H1 (cell line): ENCODE measurements around the gene CCNY.

Source experiments
- CHD1 ChIP-seq: IDR thresholded peaks from 2 replicates; pipeline ENCODE4 v1.6.1; 2012; ENCODE audit warnings: low read depth, low read length, improper control_type of control experiment
- CTCF ChIP-seq, 3 experiments: IDR thresholded peaks; 1 replicate in 2 of 3; 2 replicates in 1 of 3; pipeline versions ENCODE4 v1.5.1 to v1.6.1; 2011; ENCODE audit warnings: low read length in 3 of 3, mild to moderate bottlenecking in 3 of 3, inconsistent platforms in 2 of 3, low read depth in 1 of 3, moderate library complexity in 1 of 3; ENCODE audit not compliant: insufficient read depth in 1 of 3; ENCODE audit errors: control extremely low read depth in 1 of 3
- EP300 ChIP-seq, 2 experiments: IDR thresholded peaks; 1 replicate in 1 of 2; 2 replicates in 1 of 2; pipeline ENCODE4 v1.6.1; 2011 to 2012; ENCODE audit warnings: low read depth in 2 of 2, low read length in 2 of 2, mild to moderate bottlenecking in 2 of 2, borderline replicate concordance in 1 of 2, inconsistent platforms in 1 of 2, moderate library complexity in 1 of 2
- EZH2 ChIP-seq: fragments of 200-600 bp; sonication (generic); IDR thresholded peaks from 2 replicates; pipeline ENCODE4 v1.7.1; 2012; ENCODE audit warnings: low read depth, mild to moderate bottlenecking, moderate library complexity, low read length, inconsistent platforms; ENCODE audit not compliant: severe bottlenecking
- FOSL1 ChIP-seq: IDR thresholded peaks from 2 replicates; pipeline ENCODE4 v1.6.1; 2011; ENCODE audit warnings: mild to moderate bottlenecking, low read depth, low read length, moderate library complexity; ENCODE audit not compliant: insufficient read depth
- RBBP5 ChIP-seq: IDR thresholded peaks from 2 replicates; pipeline ENCODE4 v1.7.1; 2012; ENCODE audit warnings: low read depth, mild to moderate bottlenecking, inconsistent platforms, low read length, moderate library complexity, borderline replicate concordance
- RFX5 ChIP-seq: IDR thresholded peaks from 2 replicates; pipeline ENCODE4 v1.6.1; 2011; ENCODE audit warnings: low read depth, low read length, improper control_type of control experiment, borderline replicate concordance
- SIN3A ChIP-seq, 2 experiments: IDR thresholded peaks in 1 of 2; conservative IDR thresholded peaks in 1 of 2; 2 replicates each; pipeline ENCODE4 v1.6.1; 2011 to 2012; ENCODE audit warnings: low read length in 2 of 2, improper control_type of control experiment in 1 of 2, low read depth in 1 of 2, mild to moderate bottlenecking in 1 of 2
- ZNF274 ChIP-seq: IDR thresholded peaks from 2 replicates; pipeline ENCODE4 v1.7.0; 2012; ENCODE audit warnings: low read length, borderline replicate concordance; ENCODE audit errors: extremely low read depth

- TF ChIP-seq CTCF (IDR thresholded peaks at IDR 0.05; ENCODE audit: control extremely low read depth in 1 of 3, insufficient read depth in 1 of 3, low read depth in 1 of 3, low read length in 3 of 3) (no peak), CHD1 (no peak), RBBP5 (no peak), FOSL1 (no peak), ZNF274 (no peak), SIN3A (conservative IDR thresholded peaks at IDR 0.05 in 1 of 2, IDR thresholded peaks at IDR 0.05 in 1 of 2; ENCODE audit: low read depth in 1 of 2, low read length in 2 of 2) (no peak), EP300 (IDR thresholded peaks at IDR 0.05; ENCODE audit: borderline replicate concordance in 1 of 2, low read depth in 2 of 2, low read length in 2 of 2) (no peak), RFX5 (no peak), EZH2 (no peak)
Measured at GRCh38 chr10:35390843-35391152, 54.5 kb downstream of the CCNY start.
